Measurements from ENCODE around the gene SLC39A11. TPM values are rescaled to one million over a fixed set of nuclear protein-coding genes. Genes with fewer than 3 reads are reported as not detected.

The SLC39A11 gene
- total RNA-seq, 1 experiment from 2014 or later: 57.1 TPM

- no peaks in the 10 kb centered on the region for H3K27me3 ChIP-seq (ENCODE audit: insufficient read depth, low read depth)
- no peaks in the 10 kb centered on the region for H3F3A ChIP-seq (ENCODE audit: insufficient read depth, low read depth)
- no TSS peak for BruUV-seq (replicated peaks)
- H3K36me3 ChIP-seq (ENCODE audit: low read depth): no peaks in the 10 kb centered on the region
- no peak for TF ChIP-seq EZH2 (IDR thresholded peaks at IDR 0.05; ENCODE audit: low read depth)
- no peak for TF ChIP-seq CTCF (conservative IDR thresholded peaks at IDR 0.05)
- no peaks in the 10 kb centered on the region for H3K9me3 ChIP-seq (ENCODE audit: insufficient read depth, low read depth)
- no peaks in the 10 kb centered on the region for H3K79me2 ChIP-seq (ENCODE audit: low read depth)
- ChIA-PET POLR2A (ENCODE audit: unreplicated experiment) (no interaction called here), CTCF (no interaction called here)
- no peaks in the 10 kb centered on the region for H4K20me1 ChIP-seq (ENCODE audit: insufficient read depth)
- H3K4me3 ChIP-seq: no peak overlapping the region
- H3K9me2 ChIP-seq (ENCODE audit: insufficient read depth): no peaks in the 10 kb centered on the region
- intact Hi-C loops (cut with micrococcal nuclease; ENCODE audit: unreplicated experiment): no loop called here
- no peak overlapping the region for H3K27ac ChIP-seq
- DNase-seq: no peak
- H3K4me2 ChIP-seq: no peak overlapping the region
- no peak overlapping the region for H2AFZ ChIP-seq
- no peaks in the 10 kb centered on the region for H3K4me1 ChIP-seq (replicated peaks; ENCODE audit: insufficient read depth)
Measured at GRCh38 chr17:73139296-73139695, 46.8 kb upstream of the SLC39A11 start.

- Histone ChIP-seq H3F3A (ENCODE audit: insufficient read depth, low read depth) (no peaks in the 10 kb centered on the region), H3K36me3 (ENCODE audit: low read depth) (no peaks in the 10 kb centered on the region), H3K4me3 (no peak overlapping the region), H3K27ac (no peak overlapping the region), H3K79me2 (ENCODE audit: low read depth) (no peaks in the 10 kb centered on the region), H3K4me2 (no peak overlapping the region), H3K4me1 (replicated peaks; ENCODE audit: insufficient read depth) (no peaks in the 10 kb centered on the region), H2AFZ (no peak overlapping the region), H3K27me3 (ENCODE audit: insufficient read depth, low read depth) (no peaks in the 10 kb centered on the region), H3K9me2 (ENCODE audit: insufficient read depth) (no peaks in the 10 kb centered on the region), H3K9me3 (ENCODE audit: insufficient read depth, low read depth) (no peaks in the 10 kb centered on the region), H4K20me1 (ENCODE audit: insufficient read depth) (no peaks in the 10 kb centered on the region)
- CTCF ChIA-PET: no interaction called here
- intact Hi-C loops (cut with micrococcal nuclease; ENCODE audit: unreplicated experiment): no loop called here
- DNase-seq: no peak
- no peak for TF ChIP-seq CTCF (conservative IDR thresholded peaks at IDR 0.05)
- TF ChIP-seq EZH2 (IDR thresholded peaks at IDR 0.05; ENCODE audit: low read depth): no peak
- BruUV-seq (replicated peaks): no TSS peak
- POLR2A ChIA-PET (ENCODE audit: unreplicated experiment): no interaction called here
Measured at GRCh38 chr17:73138541-73139138, 46.2 kb upstream of the SLC39A11 start.

GRCh38 chr17:73137376-73137775 is 44.9 kb upstream of the SLC39A11 start:
- Histone ChIP-seq H3K9me2 (ENCODE audit: insufficient read depth) (no peaks in the 10 kb centered on the region), H3K4me3 (no peak overlapping the region), H3F3A (ENCODE audit: insufficient read depth, low read depth) (no peaks in the 10 kb centered on the region), H4K20me1 (ENCODE audit: insufficient read depth) (no peaks in the 10 kb centered on the region), H3K4me2 (no peak overlapping the region), H3K4me1 (replicated peaks; ENCODE audit: insufficient read depth) (no peaks in the 10 kb centered on the region), H3K9me3 (ENCODE audit: insufficient read depth, low read depth) (no peaks in the 10 kb centered on the region), H3K36me3 (ENCODE audit: low read depth) (no peaks in the 10 kb centered on the region), H3K79me2 (ENCODE audit: low read depth) (no peaks in the 10 kb centered on the region), H3K27me3 (ENCODE audit: insufficient read depth, low read depth) (no peaks in the 10 kb centered on the region), H3K27ac (no peak overlapping the region), H2AFZ (no peak overlapping the region)
- TF ChIP-seq EZH2 (IDR thresholded peaks at IDR 0.05; ENCODE audit: low read depth): no peak
- TF ChIP-seq CTCF (conservative IDR thresholded peaks at IDR 0.05): no peak
- POLR2A ChIA-PET (ENCODE audit: unreplicated experiment): no interaction called here
- intact Hi-C loops (cut with micrococcal nuclease; ENCODE audit: unreplicated experiment): no loop called here
- DNase-seq: no peak
- CTCF ChIA-PET: no interaction called here
- no TSS peak for BruUV-seq (replicated peaks)

All from PC-9 (cell line).